Right lobe of liver (tissue), 6 donors: Measurements from ENCODE around the gene PCDHB5. TPM values are rescaled to one million over a fixed set of nuclear protein-coding genes. Genes with fewer than 3 reads are reported as not detected.
"Not testable (repeated sequence)": the region's sequence is repeated elsewhere in the genome, so short reads cannot be mapped to it uniquely, and the experiment has no call there.

ENCODE experiments used
- ATAC-seq, 4 donors: fragments of 200-7000 bp; cut with Tn5 transposase; one replicate each; pipeline ENCODE4 v1.9.1; 2020; ENCODE audit warnings: mild to moderate bottlenecking in 4 of 4, moderate library complexity in 4 of 4
- DNase-seq, 3 donors: peaks; one replicate each; pipeline ENCODE4 v3.0.0-alpha.2; 2020
- H3K27ac ChIP-seq, 3 donors: fragments of 200-600 bp; one replicate each; pipeline ENCODE4 v1.8.0; 2022
- H3K27me3 ChIP-seq, 2 donors: fragments of 200-600 bp; one replicate each; pipeline ENCODE4 v1.8.0; 2022
- H3K36me3 ChIP-seq, 4 donors: fragments of 200-600 bp; sonication (generic) in 1 of 4; one replicate each; pipeline versions ENCODE4 v1.5.1 to v1.8.0; 2017 to 2022; ENCODE audit warnings: control low read depth in 1 of 4
- H3K4me1 ChIP-seq, 4 donors: fragments of 200-600 bp; sonication (generic) in 1 of 4; one replicate each; pipeline versions ENCODE4 v1.5.1 to v1.8.0; 2017 to 2022; ENCODE audit warnings: control low read depth in 1 of 4
- H3K4me3 ChIP-seq, 3 donors: fragments of 200-600 bp; one replicate each; pipeline ENCODE4 v1.8.0; 2022
- H3K9me3 ChIP-seq, 4 donors: fragments of 200-600 bp; sonication (generic) in 1 of 4; one replicate each; pipeline versions ENCODE4 v1.5.1 to v1.8.0; 2017 to 2022; ENCODE audit warnings: control low read depth in 1 of 4
- CTCF ChIP-seq, 4 donors: fragments of 200-600 bp in 3 of 4; fragments of 450-650 bp in 1 of 4; IDR thresholded peaks; one replicate each; pipeline versions ENCODE4 v1.5.1 to v1.8.0; 2016 to 2022; ENCODE audit warnings: antibody characterized with exemption in 4 of 4, mild to moderate bottlenecking in 2 of 4
- POLR2A ChIP-seq: fragments of 450-650 bp; IDR thresholded peaks from one replicate; pipeline ENCODE4 v1.6.1; 2017; ENCODE audit warnings: antibody characterized with exemption, mild to moderate bottlenecking
- WGBS: methylation state at CpG from one replicate; pipeline ENCODE4 v1.1.6; 2018; ENCODE audit warnings: low coverage, low lambda C conversion rate; ENCODE audit not compliant: insufficient coverage; ENCODE audit errors: missing lambda C conversion rate; 5-methylcytosine and 5-hydroxymethylcytosine counted together
- intact Hi-C, 2 donors: fragments of 100-400 bp; cut with DNase I; formaldehyde crosslinking; loops; one replicate each; pipeline versions ENCODE4 v1.11.2 to v1.14.1; 2022
- total RNA-seq, 6 experiments: library from RNA; depleted of rRNA in 2 of 6; stranded (reverse); fragments of >200 nt in 2 of 6; fragmentation: NEBNext Ultra II Directional in 3 of 6; extraction: Animal tissue kit (Norgen Biotek cat#: 25700) in 3 of 6; gene quantifications; one replicate each; pipeline versions ENCODE4 v1.1.0 to v1.2.4, GENCODE V29; 2016 to 2023
- donor health status: DM: no; HTN: yes; CAD: no.
- donor health status: DM: no; HTN: no; CAD: no.
- donor health status: DM: no; HTN: no; CAD: no.
- donor health status: DM: no; HTN: yes; CAD: no.
- donor health status: DM: no; HTN: yes; CAD: no.

PCDHB5 gene
- total RNA-seq, 6 experiments from 2014 or later = 0.18 to 1.2 (median 0.45) TPM

GRCh38 chr5:141119250-141119649 is 15.8 kb upstream of the PCDHB5 start:
- intact Hi-C loops = no loop called here
- peaks cover 0 to 3% (median 0%) of the 10 kb centered on the region in 4 donors for H3K9me3 ChIP-seq
- H3K36me3 ChIP-seq = no peaks in the 10 kb centered on the region
- no peak overlapping the region for H3K4me3 ChIP-seq
- no peak overlapping the region for H3K27ac ChIP-seq
- TF ChIP-seq POLR2A = no peak
- TF ChIP-seq CTCF (IDR thresholded peaks at IDR 0.05) = no peak
- no peaks in the 10 kb centered on the region for H3K4me1 ChIP-seq
- ATAC-seq = no peak
- WGBS = 10% methylated on average over 2 of the region's 2 CpGs
- no peaks in the 10 kb centered on the region for H3K27me3 ChIP-seq
- DNase-seq = no peak

- H3K27me3 ChIP-seq = peaks cover 0 to 12% of the 10 kb centered on the region in 2 donors
- no peak within 1 kb of the TSS for H3K27ac ChIP-seq
- H3K4me1 ChIP-seq = no peaks in the 10 kb centered on the region
- DNase-seq = no peak
- H3K9me3 ChIP-seq = peaks cover 0 to 3% (median 0%) of the 10 kb centered on the region in 4 donors
- H3K36me3 ChIP-seq = no peaks in the 10 kb centered on the region
- ATAC-seq = no peak
- intact Hi-C loops = no loop called here
- peak within 1 kb of the TSS in 1 of 3 donors; percentile 6 for H3K4me3 ChIP-seq
- no peak for TF ChIP-seq POLR2A
- TF ChIP-seq CTCF (IDR thresholded peaks at IDR 0.05) = peak in 2 of 4 donors; percentile 7 to 15
- 5% methylated on average over 16 of the region's 16 CpGs for whole genome bisulfite sequencing
Measured at GRCh38 chr5:141121563-141121962, 13.4 kb upstream of the PCDHB5 start, which contains the start of gene PCDHB4. TSS of gene PCDHB4 (plus strand) at chr5:141121818. CDS start at chr5:141121999, 181 bp downstream.

GRCh38 chr5:141121985-141122384 is 13.0 kb upstream of the PCDHB5 start:
- TF ChIP-seq POLR2A (no peak), CTCF (IDR thresholded peaks at IDR 0.05) (no peak)

GRCh38 chr5:141123396-141124135 is 11.4 kb upstream of the PCDHB5 start:
- 35% methylated on average over 4 of the region's 73 CpGs for WGBS
- DNase-seq, H3K9me3 ChIP-seq, H3K4me1 ChIP-seq, H3K36me3 ChIP-seq, H3K27ac ChIP-seq, intact Hi-C loops, ATAC-seq, H3K4me3 ChIP-seq: not testable (repeated sequence)
- peaks cover 6 to 12% of the 10 kb centered on the region in 2 donors for H3K27me3 ChIP-seq

More at GRCh38 chr5:141121985-141122384, 13.0 kb upstream of the PCDHB5 start:
- intact Hi-C loops = no loop called here
- H3K4me1 ChIP-seq = no peaks in the 10 kb centered on the region
- 18% methylated on average over 10 of the region's 12 CpGs for WGBS
- no peak for ATAC-seq
- H3K27ac ChIP-seq = no peak overlapping the region
- peaks cover 0 to 12% of the 10 kb centered on the region in 2 donors for H3K27me3 ChIP-seq
- no peaks in the 10 kb centered on the region for H3K36me3 ChIP-seq
- DNase-seq = no peak
- peak overlapping the region in 1 of 3 donors; percentile 6 for H3K4me3 ChIP-seq
- H3K9me3 ChIP-seq = peaks cover 0 to 3% (median 0%) of the 10 kb centered on the region in 4 donors

- Histone ChIP-seq H3K4me1 (no peaks in the 10 kb centered on the region), H3K27ac (no peak overlapping the region), H3K4me3 (no peak overlapping the region), H3K9me3 (no peaks in the 10 kb centered on the region), H3K36me3 (no peaks in the 10 kb centered on the region), H3K27me3 (peaks cover 6 to 12% of the 10 kb centered on the region in 2 donors)
- DNase-seq = no peak
- TF ChIP-seq POLR2A = no peak
- TF ChIP-seq CTCF (IDR thresholded peaks at IDR 0.05) = no peak
- intact Hi-C loops = no loop called here
- ATAC-seq = no peak
- 89% methylated on average over 1 of the region's 1 CpG for WGBS
Measured at GRCh38 chr5:141127305-141127704, 7.7 kb upstream of the PCDHB5 start.
